ENCODE measurements around the gene CLEC5A. TPM values are rescaled to one million over a fixed set of nuclear protein-coding genes. Genes with fewer than 3 reads are reported as not detected.
"Not testable (repeated sequence)": the region's sequence is repeated elsewhere in the genome, so short reads cannot be mapped to it uniquely, and the experiment has no call there.

Gene CLEC5A
- total and polyA plus RNA-seq, 7 donors, result 0.03 to 1.8 (median 0.60) TPM; not detected in 2

DNA sequence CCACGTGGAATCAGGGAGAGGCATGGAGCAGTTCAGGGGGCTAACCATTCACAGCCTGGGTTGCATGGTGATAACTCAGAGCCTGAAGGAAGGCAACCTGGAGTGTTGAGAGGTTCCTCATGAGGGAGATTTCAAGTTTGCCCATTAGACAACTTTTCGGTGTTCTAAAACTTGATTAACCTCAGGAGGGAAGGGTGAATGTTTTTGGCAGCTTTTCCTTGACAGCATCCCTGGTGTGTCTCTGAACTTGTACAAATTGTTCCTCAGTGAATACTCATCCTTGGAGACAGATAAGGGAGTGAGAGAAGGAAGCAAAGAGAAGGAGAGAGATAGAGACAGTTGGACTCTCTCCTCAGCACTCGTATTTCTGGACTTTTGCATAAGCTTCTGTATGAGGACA is 30.7 kb downstream of the CLEC5A start, which contains the start of gene OR9A4:
Gene OR9A4, plus strand, starts transcription at position 301 of the 400 bp plus-strand sequence. CDS start 2,477 bp downstream, outside the sequence.
- Histone ChIP-seq H3K27me3 (no peaks in the 10 kb centered on the region), H3K36me3 (no peaks in the 10 kb centered on the region), H3K9me3 (no peaks in the 10 kb centered on the region), H3K4me1 (no peaks in the 10 kb centered on the region), H3K4me3 (no peak within 1 kb of the TSS), H3K27ac (no peak within 1 kb of the TSS)
- WGBS, 2 donors, result 63 to 83% methylated on average over 3 of the region's 3 CpGs
- TF ChIP-seq, protein P1, sequence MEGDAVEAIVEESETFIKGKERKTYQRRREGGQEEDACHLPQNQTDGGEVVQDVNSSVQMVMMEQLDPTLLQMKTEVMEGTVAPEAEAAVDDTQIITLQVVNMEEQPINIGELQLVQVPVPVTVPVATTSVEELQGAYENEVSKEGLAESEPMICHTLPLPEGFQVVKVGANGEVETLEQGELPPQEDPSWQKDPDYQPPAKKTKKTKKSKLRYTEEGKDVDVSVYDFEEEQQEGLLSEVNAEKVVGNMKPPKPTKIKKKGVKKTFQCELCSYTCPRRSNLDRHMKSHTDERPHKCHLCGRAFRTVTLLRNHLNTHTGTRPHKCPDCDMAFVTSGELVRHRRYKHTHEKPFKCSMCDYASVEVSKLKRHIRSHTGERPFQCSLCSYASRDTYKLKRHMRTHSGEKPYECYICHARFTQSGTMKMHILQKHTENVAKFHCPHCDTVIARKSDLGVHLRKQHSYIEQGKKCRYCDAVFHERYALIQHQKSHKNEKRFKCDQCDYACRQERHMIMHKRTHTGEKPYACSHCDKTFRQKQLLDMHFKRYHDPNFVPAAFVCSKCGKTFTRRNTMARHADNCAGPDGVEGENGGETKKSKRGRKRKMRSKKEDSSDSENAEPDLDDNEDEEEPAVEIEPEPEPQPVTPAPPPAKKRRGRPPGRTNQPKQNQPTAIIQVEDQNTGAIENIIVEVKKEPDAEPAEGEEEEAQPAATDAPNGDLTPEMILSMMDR (IDR thresholded peaks at IDR 0.05), result no peak
- TF ChIP-seq EP300 (IDR thresholded peaks at IDR 0.05) (no peak), POLR2AphosphoS5 (IDR thresholded peaks at IDR 0.05) (no peak)
- intact Hi-C loops (cut with DNase I), result no loop called here
- no peak for DNase-seq

DNA sequence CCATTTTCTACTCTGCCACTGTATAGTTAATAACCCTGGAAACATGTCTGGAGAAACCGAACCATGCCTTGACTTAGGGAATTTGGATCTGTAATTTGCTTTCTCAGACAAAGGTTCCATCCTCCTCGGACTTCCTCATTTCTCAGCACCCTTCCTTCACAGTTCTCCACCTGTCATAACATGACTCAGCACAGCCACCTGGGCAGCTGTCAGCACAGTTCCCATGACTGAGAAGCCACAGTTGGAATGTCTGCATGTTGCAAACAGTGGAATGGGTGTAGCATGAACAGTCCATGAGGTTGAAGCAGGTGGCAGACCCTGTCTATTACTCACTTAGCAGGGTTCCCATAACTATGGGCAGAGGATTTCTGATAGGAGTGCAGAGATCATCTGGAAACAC is 31.2 kb downstream of the CLEC5A start:
- Histone ChIP-seq H3K27me3 (no peaks in the 10 kb centered on the region), H3K27ac (no peak overlapping the region), H3K9me3 (no peaks in the 10 kb centered on the region), H3K36me3 (no peaks in the 10 kb centered on the region), H3K4me1 (no peaks in the 10 kb centered on the region), H3K4me3 (no peak overlapping the region)
- DNase-seq, result no peak
- WGBS, 2 donors, result 15 to 38% methylated on average over 2 of the region's 2 CpGs
- intact Hi-C loops (cut with DNase I), result no loop called here
- TF ChIP-seq, protein P1 (IDR thresholded peaks at IDR 0.05), result no peak
- TF ChIP-seq POLR2A (IDR thresholded peaks at IDR 0.05), result no peak
- no peak for TF ChIP-seq EP300 (IDR thresholded peaks at IDR 0.05)
- no peak for TF ChIP-seq POLR2AphosphoS5 (IDR thresholded peaks at IDR 0.05)

DNA sequence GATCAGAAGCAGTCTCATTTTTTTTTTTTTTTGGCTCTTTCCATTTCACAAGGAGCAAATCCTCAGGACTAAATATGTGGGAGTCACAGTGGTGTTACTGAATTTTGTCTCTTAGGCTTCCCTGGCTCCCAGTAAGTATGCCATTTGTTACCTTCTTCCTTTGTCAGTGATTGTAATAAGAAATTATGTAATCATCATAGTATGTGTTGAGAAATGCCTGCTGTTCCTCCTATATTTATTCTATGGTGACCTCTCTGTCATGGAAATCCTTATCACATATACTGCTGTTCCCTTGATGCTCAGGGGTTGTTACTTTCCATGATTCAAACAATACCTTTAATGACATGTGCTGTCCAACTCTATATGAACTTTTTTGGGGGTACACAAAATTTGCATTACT is 35.4 kb downstream of the CLEC5A start:
- no peaks in the 10 kb centered on the region for H3K36me3 ChIP-seq
- H3K27ac ChIP-seq, result no peak overlapping the region
- DNase-seq, result no peak
- no peaks in the 10 kb centered on the region for H3K27me3 ChIP-seq
- no peaks in the 10 kb centered on the region for H3K4me1 ChIP-seq
- H3K9me3 ChIP-seq, result no peaks in the 10 kb centered on the region
- TF ChIP-seq POLR2A (IDR thresholded peaks at IDR 0.05), result no peak
- TF ChIP-seq POLR2AphosphoS5 (IDR thresholded peaks at IDR 0.05), result no peak
- no peak for TF ChIP-seq EP300 (IDR thresholded peaks at IDR 0.05)
- TF ChIP-seq, protein P1 (IDR thresholded peaks at IDR 0.05), result no peak
- intact Hi-C loops (cut with DNase I), result no loop called here
- no peak overlapping the region for H3K4me3 ChIP-seq

DNA sequence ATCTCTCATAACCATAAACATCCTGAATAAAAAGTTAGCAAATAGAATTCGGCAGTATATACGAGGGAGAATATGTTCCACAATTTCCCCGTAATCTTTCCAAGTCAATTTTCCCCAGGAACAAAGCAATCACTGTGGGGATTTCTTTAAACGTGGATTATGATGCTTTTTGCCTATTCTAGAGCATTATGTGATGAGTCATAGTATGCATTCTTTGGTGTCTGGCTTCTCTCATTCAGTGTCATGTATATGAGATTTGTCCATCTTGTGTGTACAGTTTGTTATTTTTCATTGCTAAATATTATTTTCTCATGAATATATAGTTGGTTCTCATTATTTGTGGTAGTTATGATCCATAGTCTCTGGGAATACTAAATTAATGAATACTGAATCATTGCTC is 40.5 kb downstream of the CLEC5A start:
- DNase-seq, result no peak
- intact Hi-C loops (cut with DNase I), result no loop called here
- Histone ChIP-seq H3K36me3 (no peaks in the 10 kb centered on the region), H3K27me3 (no peaks in the 10 kb centered on the region), H3K27ac (no peak overlapping the region), H3K4me3 (no peak overlapping the region), H3K9me3 (no peaks in the 10 kb centered on the region), H3K4me1 (no peaks in the 10 kb centered on the region)
- no peak for TF ChIP-seq EP300 (IDR thresholded peaks at IDR 0.05)
- TF ChIP-seq POLR2AphosphoS5 (IDR thresholded peaks at IDR 0.05), result no peak
- WGBS, 2 donors, result 68 to 84% methylated on average over 4 of the region's 4 CpGs

DNA sequence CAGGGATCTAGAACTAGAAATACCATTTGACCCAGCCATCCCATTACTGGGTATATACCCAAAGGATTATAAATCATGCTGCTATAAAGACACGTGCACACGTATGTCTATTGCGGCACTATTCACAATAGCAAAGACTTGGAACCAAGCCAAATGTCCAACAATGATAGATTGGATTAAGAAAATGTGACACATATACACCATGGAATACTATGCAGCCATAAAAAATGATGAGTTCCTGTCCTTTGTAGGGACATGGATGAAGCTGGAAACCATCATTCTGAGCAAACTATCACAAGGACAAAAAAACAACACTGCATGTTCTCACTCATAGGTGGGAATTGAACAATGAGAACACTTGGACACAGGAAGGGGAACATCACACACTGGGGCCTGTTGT is 47.4 kb downstream of the CLEC5A start:
- intact Hi-C loops (cut with DNase I), result not testable (repeated sequence)

DNA sequence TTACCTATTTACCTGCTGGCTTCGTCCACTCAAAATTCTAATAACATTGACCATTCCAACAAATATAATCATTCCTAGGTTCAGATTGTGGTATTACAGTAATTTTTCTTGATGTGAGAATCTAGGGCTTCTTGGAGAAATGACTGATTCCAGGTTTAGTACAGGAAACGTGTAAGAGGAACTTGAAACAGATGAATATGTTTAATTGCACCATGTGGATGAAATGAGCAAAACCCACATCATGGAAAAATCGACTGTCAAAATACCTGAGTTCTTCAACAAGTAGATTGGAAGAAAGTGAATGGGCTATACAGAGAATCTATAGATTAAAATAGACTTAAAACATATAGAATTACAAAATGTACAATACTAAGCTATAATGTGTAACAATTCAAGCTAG is 55.4 kb downstream of the CLEC5A start:
- peaks cover 0 to 2% (median 0%) of the 10 kb centered on the region in 4 donors for H3K9me3 ChIP-seq
- no peak overlapping the region for H3K27ac ChIP-seq
- DNase-seq, result no peak
- H3K4me1 ChIP-seq, result no peaks in the 10 kb centered on the region
- H3K27me3 ChIP-seq, result no peaks in the 10 kb centered on the region
- intact Hi-C loops (cut with DNase I), result no loop called here
- H3K4me3 ChIP-seq, result no peak overlapping the region
- 79% methylated on average over 3 of the region's 3 CpGs for WGBS, 2 donors
- TF ChIP-seq EP300 (IDR thresholded peaks at IDR 0.05) (no peak), POLR2A (IDR thresholded peaks at IDR 0.05) (no peak), POLR2AphosphoS5 (IDR thresholded peaks at IDR 0.05) (no peak)
- TF ChIP-seq, protein P1 (IDR thresholded peaks at IDR 0.05), result no peak
- H3K36me3 ChIP-seq, result no peaks in the 10 kb centered on the region

More for the DNA sequence above, 47.4 kb downstream of the CLEC5A start:
- H3K4me3 ChIP-seq, H3K9me3 ChIP-seq, H3K4me1 ChIP-seq, DNase-seq, H3K27me3 ChIP-seq, H3K36me3 ChIP-seq, H3K27ac ChIP-seq: not testable (repeated sequence)
- WGBS, 2 donors, result 97 to 100% methylated on average over 3 of the region's 3 CpGs
